Lung (tissue), 12 donors: ENCODE data around the gene TRAM2. TPM values are rescaled to one million over a fixed set of nuclear protein-coding genes. Genes with fewer than 3 reads are reported as not detected.
A peak's percentile ranks its signal among the peaks of the same experiment; 100 is the strongest.

Experiments used
- ATAC-seq: fragments of 200-7000 bp; cut with Tn5 transposase; one replicate; pipeline ENCODE4 v1.9.1; 2020; ENCODE audit warnings: moderate number of reproducible peaks; ENCODE audit not compliant: insufficient read depth, low FRiP score
- DNase-seq, 3 donors: peaks; one replicate each; pipeline ENCODE4 v3.0.0-alpha.2; 2013 to 2017
- H3K27ac ChIP-seq, 2 donors: one replicate each; pipeline ENCODE4 v1.5.1; 2013; ENCODE audit warnings: mild to moderate bottlenecking in 2 of 2, moderate library complexity in 2 of 2, control low read depth in 1 of 2, inconsistent platforms in 1 of 2, low read depth in 1 of 2, low read length in 1 of 2
- H3K27me3 ChIP-seq, 3 donors: one replicate each; pipeline ENCODE4 v1.5.1; 2013; ENCODE audit warnings: low read length in 2 of 3; ENCODE audit not compliant: control insufficient read depth in 3 of 3, insufficient read depth in 3 of 3
- H3K36me3 ChIP-seq, 4 donors: one replicate each; pipeline ENCODE4 v1.5.1; 2013; ENCODE audit warnings: low read length in 4 of 4, mild to moderate bottlenecking in 1 of 4, moderate library complexity in 1 of 4; ENCODE audit not compliant: control insufficient read depth in 4 of 4, insufficient read depth in 4 of 4
- H3K4me1 ChIP-seq, 5 donors: one replicate each; pipeline ENCODE4 v1.5.1; 2013; ENCODE audit warnings: low read length in 5 of 5, mild to moderate bottlenecking in 2 of 5, moderate library complexity in 1 of 5; ENCODE audit not compliant: control insufficient read depth in 5 of 5, insufficient read depth in 5 of 5
- H3K4me3 ChIP-seq: one replicate; pipeline ENCODE4 v1.5.1; 2013; ENCODE audit warnings: mild to moderate bottlenecking, control low read depth, moderate library complexity
- H3K9ac ChIP-seq, 2 donors: one replicate each; pipeline ENCODE4 v1.5.1; 2013; ENCODE audit warnings: low read length in 2 of 2, control low read depth in 1 of 2; ENCODE audit not compliant: insufficient read depth in 1 of 2
- H3K9me3 ChIP-seq, 4 donors: one replicate each; pipeline ENCODE4 v1.5.1; 2013; ENCODE audit warnings: low read length in 3 of 4, mild to moderate bottlenecking in 1 of 4, moderate library complexity in 1 of 4; ENCODE audit not compliant: control insufficient read depth in 4 of 4, insufficient read depth in 3 of 4
- WGBS, 2 donors: extraction: QIAGEN DNeasy Blood & Tissue Kit; methylation state at CpG; one replicate each; pipeline ENCODE4 v1.1.7; 2013; 5-methylcytosine and 5-hydroxymethylcytosine counted together
- polyA plus RNA-seq, 2 donors: library from polyadenylated mRNA; stranded (reverse); fragments of 200-250 nt; gene quantifications; one replicate each; pipeline ENCODE4 v1.2.1, GENCODE V29; 2013
- total RNA-seq, 2 donors: library from RNA; depleted of rRNA in 1 of 2; stranded (reverse); fragments of >200 nt in 1 of 2; gene quantifications; one replicate each; pipeline ENCODE4 v1.2.1, GENCODE V29; 2014 to 2021
- TF ChIP-seq, protein P1 (sequence below): IDR thresholded peaks from 2 replicates; pipeline ENCODE4 v1.5.1; 2012; ENCODE audit warnings: mild to moderate bottlenecking; ENCODE audit errors: control extremely low read depth, extremely low read depth
- donor health status: control.
- donor health status: control.
- donor health status: Bipolar disorder and iron deficiency.
- donor health status: healthy.
- donor health status: DM: yes; HTN: yes; CAD: no.

The TRAM2 gene
- total and polyA plus RNA-seq, 4 donors = 4.4 to 33.4 (median 15.2) TPM

DNA sequence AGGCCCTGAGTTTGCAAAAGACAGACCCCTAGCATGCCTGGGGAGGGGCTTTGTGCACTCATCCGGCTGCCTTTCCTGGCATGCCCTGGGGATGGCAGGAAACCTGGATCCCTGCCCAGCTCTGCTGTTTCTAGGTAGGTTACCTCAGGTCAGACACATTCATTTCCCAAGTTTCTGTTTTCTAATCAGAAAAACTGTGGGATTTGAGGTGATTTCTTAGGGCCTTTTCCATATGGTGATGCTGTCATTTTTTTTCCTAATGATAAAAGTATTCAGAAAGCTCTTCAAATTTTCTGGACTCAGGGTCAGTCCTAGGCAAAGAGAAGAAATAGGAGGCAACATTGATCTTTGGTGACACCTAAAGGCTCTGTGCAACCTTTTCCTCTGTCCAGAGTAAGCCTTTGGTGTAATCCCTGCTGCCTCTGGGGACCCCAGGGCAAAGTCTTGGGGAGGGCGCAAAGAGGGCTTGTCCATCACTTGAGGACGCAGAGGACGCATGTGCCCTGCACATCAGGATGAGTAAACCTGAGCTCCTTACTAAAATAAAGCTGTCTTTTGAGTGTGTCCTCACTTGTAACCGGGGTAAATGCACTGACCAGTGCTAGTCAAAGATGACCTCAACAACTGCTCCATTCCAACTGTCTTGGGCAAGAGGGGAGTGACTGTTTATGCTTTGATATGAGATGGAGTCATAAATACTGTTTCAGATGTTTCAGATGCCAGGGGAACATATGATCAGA, 13.5 kb upstream of the TRAM2 start:
- TF ChIP-seq, protein P1, sequence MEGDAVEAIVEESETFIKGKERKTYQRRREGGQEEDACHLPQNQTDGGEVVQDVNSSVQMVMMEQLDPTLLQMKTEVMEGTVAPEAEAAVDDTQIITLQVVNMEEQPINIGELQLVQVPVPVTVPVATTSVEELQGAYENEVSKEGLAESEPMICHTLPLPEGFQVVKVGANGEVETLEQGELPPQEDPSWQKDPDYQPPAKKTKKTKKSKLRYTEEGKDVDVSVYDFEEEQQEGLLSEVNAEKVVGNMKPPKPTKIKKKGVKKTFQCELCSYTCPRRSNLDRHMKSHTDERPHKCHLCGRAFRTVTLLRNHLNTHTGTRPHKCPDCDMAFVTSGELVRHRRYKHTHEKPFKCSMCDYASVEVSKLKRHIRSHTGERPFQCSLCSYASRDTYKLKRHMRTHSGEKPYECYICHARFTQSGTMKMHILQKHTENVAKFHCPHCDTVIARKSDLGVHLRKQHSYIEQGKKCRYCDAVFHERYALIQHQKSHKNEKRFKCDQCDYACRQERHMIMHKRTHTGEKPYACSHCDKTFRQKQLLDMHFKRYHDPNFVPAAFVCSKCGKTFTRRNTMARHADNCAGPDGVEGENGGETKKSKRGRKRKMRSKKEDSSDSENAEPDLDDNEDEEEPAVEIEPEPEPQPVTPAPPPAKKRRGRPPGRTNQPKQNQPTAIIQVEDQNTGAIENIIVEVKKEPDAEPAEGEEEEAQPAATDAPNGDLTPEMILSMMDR = no peak
- Histone ChIP-seq H3K4me1 (peaks cover 0 to 25% (median 8%) of the 10 kb centered on the region in 5 donors), H3K4me3 (no peak overlapping the region), H3K36me3 (no peaks in the 10 kb centered on the region), H3K9ac (no peak overlapping the region), H3K27ac (no peak overlapping the region), H3K27me3 (no peaks in the 10 kb centered on the region), H3K9me3 (no peaks in the 10 kb centered on the region)
- ATAC-seq (no peak), DNase-seq (peak in 2 of 3 donors; percentile 43 to 65)
- WGBS, 2 donors = 81 to 89% methylated on average over 5 of the region's 5 CpGs

DNA sequence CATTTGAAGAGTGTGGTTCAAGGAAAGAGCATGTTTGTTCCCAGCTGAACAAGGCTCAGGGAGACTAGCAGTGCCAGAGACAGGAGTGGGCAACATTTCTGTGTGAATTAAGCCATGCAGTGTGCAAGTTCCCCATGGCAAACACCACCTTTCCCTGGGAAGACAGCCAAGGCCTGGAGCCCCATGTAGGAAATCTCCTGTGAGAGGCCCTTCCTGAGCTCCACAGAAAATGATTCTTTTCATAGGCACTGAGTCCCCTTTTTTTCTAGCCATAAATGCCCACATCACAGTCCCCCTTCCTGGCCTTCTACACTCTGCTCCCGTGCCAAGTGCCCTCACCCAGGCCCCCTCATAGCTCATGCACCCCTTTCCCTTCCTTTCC, 11.8 kb upstream of the TRAM2 start:
- no peak for ATAC-seq
- Histone ChIP-seq H3K4me3 (no peak overlapping the region), H3K9ac (peak overlapping the region in 1 of 2 donors; percentile 16), H3K27ac (peak overlapping the region in 1 of 2 donors; percentile 13), H3K36me3 (no peaks in the 10 kb centered on the region), H3K27me3 (no peaks in the 10 kb centered on the region), H3K4me1 (peaks cover 0 to 16% (median 6%) of the 10 kb centered on the region in 5 donors), H3K9me3 (no peaks in the 10 kb centered on the region)
- TF ChIP-seq, protein P1 = no peak
- no peak for DNase-seq
- WGBS, 2 donors = 55 to 94% methylated on average over 1 of the region's 1 CpG

DNA sequence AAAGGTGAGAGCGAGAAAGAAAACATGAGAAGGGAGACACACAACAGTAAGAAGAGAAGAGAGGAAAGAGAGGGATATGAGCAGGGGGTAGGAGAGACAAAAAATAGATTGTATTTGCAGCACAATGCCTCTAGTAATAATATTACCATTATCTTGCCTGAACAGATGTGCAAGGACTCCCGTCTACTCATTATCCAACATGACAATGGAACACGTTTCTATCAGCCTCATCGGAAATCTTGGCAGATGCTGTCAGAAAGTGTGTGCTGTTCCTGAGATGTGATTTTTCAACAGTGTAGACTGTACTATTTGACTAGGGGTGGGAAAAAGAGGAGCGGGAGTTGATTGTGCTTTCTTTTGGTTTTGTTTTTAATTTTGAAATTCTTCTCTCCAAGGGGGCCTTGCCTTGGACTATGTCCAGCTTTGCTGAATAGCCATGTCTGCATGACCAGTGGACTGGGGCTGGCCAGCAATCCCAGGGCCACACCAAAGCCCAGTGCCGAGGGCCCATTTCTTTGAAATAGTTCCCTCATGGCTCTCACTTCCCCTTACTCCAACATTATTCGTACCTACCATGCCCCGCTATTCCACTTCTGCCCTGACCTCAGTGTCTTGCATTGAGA, 11.3 kb upstream of the TRAM2 start:
- H3K27me3 ChIP-seq = no peaks in the 10 kb centered on the region
- WGBS, 2 donors = 57 to 64% methylated on average over 8 of the region's 8 CpGs
- no peak overlapping the region for H3K4me3 ChIP-seq
- H3K4me1 ChIP-seq = peaks cover 0 to 16% (median 6%) of the 10 kb centered on the region in 5 donors
- peak overlapping the region in 1 of 2 donors; percentile 8 for H3K9ac ChIP-seq
- no peak for DNase-seq
- no peak for ATAC-seq
- H3K27ac ChIP-seq = no peak overlapping the region
- no peaks in the 10 kb centered on the region for H3K9me3 ChIP-seq
- TF ChIP-seq, protein P1 = no peak
- no peaks in the 10 kb centered on the region for H3K36me3 ChIP-seq
